PFSK-1 (cell line): ENCODE results near the gene PRPF6.

Source experiments
- FOXP2 ChIP-seq: optimal IDR thresholded peaks from 2 replicates; pipeline ENCODE3; 2011; ENCODE audit warnings: borderline replicate concordance, control low read depth, inconsistent platforms; ENCODE audit not compliant: insufficient read depth; ENCODE audit errors: extremely low read length, extremely low read depth
- POLR2AphosphoS5 ChIP-seq: IDR thresholded peaks from 2 replicates; pipeline ENCODE4 v1.6.1; 2012; ENCODE audit warnings: low read depth, mild to moderate bottlenecking, control low read depth, low read length, moderate library complexity
- REST ChIP-seq, 2 experiments: IDR thresholded peaks; 2 replicates each; pipeline versions ENCODE4 v1.6.1 to v1.8.0; 2011 to 2012; ENCODE audit warnings: low read depth in 2 of 2, low read length in 2 of 2, control low read depth in 1 of 2, inconsistent platforms in 1 of 2, mild to moderate bottlenecking in 1 of 2, moderate library complexity in 1 of 2; ENCODE audit not compliant: insufficient read depth in 1 of 2
- SIN3A ChIP-seq: IDR thresholded peaks from 2 replicates; pipeline ENCODE4 v1.6.1; 2012; ENCODE audit warnings: mild to moderate bottlenecking, low read length, moderate library complexity, borderline replicate concordance; ENCODE audit not compliant: insufficient read depth
- TAF1 ChIP-seq: IDR thresholded peaks from 2 replicates; pipeline ENCODE4 v1.6.1; 2012; ENCODE audit warnings: low read length, control low read depth, borderline replicate concordance; ENCODE audit not compliant: insufficient read depth

PRPF6 gene

GRCh38 chr20:64030371-64031134, 49.6 kb downstream of the PRPF6 start:
- TF ChIP-seq POLR2AphosphoS5: no peak
- TF ChIP-seq REST (IDR thresholded peaks at IDR 0.05; ENCODE audit: insufficient read depth in 1 of 2, low read depth in 2 of 2, low read length in 2 of 2): no peak

GRCh38 chr20:64031822-64032314, 50.9 kb downstream of the PRPF6 start:
- TF ChIP-seq TAF1 (no peak), SIN3A (no peak), FOXP2 (no peak), POLR2AphosphoS5 (no peak), REST (IDR thresholded peaks at IDR 0.05; ENCODE audit: insufficient read depth in 1 of 2, low read depth in 2 of 2, low read length in 2 of 2) (no peak)

- no peak for TF ChIP-seq POLR2AphosphoS5
- no peak for TF ChIP-seq SIN3A
- TF ChIP-seq TAF1: no peak
- TF ChIP-seq REST (IDR thresholded peaks at IDR 0.05; ENCODE audit: insufficient read depth in 1 of 2, low read depth in 2 of 2, low read length in 2 of 2): no peak
- TF ChIP-seq FOXP2: no peak
Measured at GRCh38 chr20:64032706-64033624, 52.0 kb downstream of the PRPF6 start.

GRCh38 chr20:64033981-64034493, 53.1 kb downstream of the PRPF6 start:
- TF ChIP-seq REST (IDR thresholded peaks at IDR 0.05; ENCODE audit: insufficient read depth in 1 of 2, low read depth in 2 of 2, low read length in 2 of 2): no peak
- no peak for TF ChIP-seq FOXP2
- TF ChIP-seq POLR2AphosphoS5: no peak
